HepG2 (cell line): Measurements from ENCODE around the gene MEI1. TPM values are rescaled to one million over a fixed set of nuclear protein-coding genes. Genes with fewer than 3 reads are reported as not detected.

Experiments used
- ARNT2 ChIP-seq: sonication (generic); formaldehyde crosslinking; IDR thresholded peaks from 2 replicates; pipeline ENCODE4 v1.8.0; 2022; ENCODE audit warnings: mild to moderate bottlenecking, low read depth, missing genetic modification reagents, moderate library complexity
- JDP2 ChIP-seq: sonication (generic); formaldehyde crosslinking; IDR thresholded peaks from 2 replicates; pipeline ENCODE4 v1.8.1; 2022; ENCODE audit warnings: missing genetic modification reagents, borderline replicate concordance
- KDM1A ChIP-seq: IDR thresholded peaks from 2 replicates; pipeline ENCODE4 v1.6.1; 2016; ENCODE audit warnings: missing compliant biosample characterization
- MZF1 ChIP-seq: sonication (generic); formaldehyde crosslinking; IDR thresholded peaks from 2 replicates; pipeline ENCODE4 v1.8.1; 2023; ENCODE audit warnings: mild to moderate bottlenecking, missing genetic modification reagents, borderline replicate concordance
- PAX8 ChIP-seq: sonication (generic); formaldehyde crosslinking; IDR thresholded peaks from 2 replicates; pipeline ENCODE4 v1.8.0; 2022; ENCODE audit warnings: mild to moderate bottlenecking, missing genetic modification reagents, borderline replicate concordance
- RBFOX2 ChIP-seq: fragments of 200-400 bp; formaldehyde crosslinking; IDR thresholded peaks from 2 replicates; pipeline ENCODE4 v1.6.1; 2017; ENCODE audit warnings: low read depth, mild to moderate bottlenecking, low read length
- ZBTB3 ChIP-seq: sonication (generic); formaldehyde crosslinking; IDR thresholded peaks from 2 replicates; pipeline ENCODE4 v1.4.0; 2020; ENCODE audit warnings: low read depth, mild to moderate bottlenecking, moderate library complexity, missing genetic modification reagents, borderline replicate concordance
- ZNF180 ChIP-seq: sonication (generic); formaldehyde crosslinking; IDR thresholded peaks from 2 replicates; pipeline ENCODE4 v1.4.0; 2020; ENCODE audit warnings: low read depth, missing genetic modification reagents, borderline replicate concordance
- ZNF207 ChIP-seq: fragments of 450-650 bp; IDR thresholded peaks from 2 replicates; pipeline ENCODE4 v1.6.1; 2016; ENCODE audit warnings: antibody characterized with exemption, borderline replicate concordance
- ZNF570 ChIP-seq: sonication (generic); formaldehyde crosslinking; IDR thresholded peaks from 2 replicates; pipeline ENCODE4 v1.4.0; 2020; ENCODE audit warnings: mild to moderate bottlenecking, missing genetic modification reagents, borderline replicate concordance
- ZNF746 ChIP-seq: sonication (generic); formaldehyde crosslinking; IDR thresholded peaks from 2 replicates; pipeline ENCODE4 v1.8.0; 2022; ENCODE audit warnings: mild to moderate bottlenecking, missing genetic modification reagents
- ZNF788 ChIP-seq: sonication (generic); formaldehyde crosslinking; IDR thresholded peaks from 2 replicates; pipeline ENCODE4 v1.5.0; 2020; ENCODE audit warnings: mild to moderate bottlenecking, missing genetic modification reagents, borderline replicate concordance
- ZNF891 ChIP-seq: sonication (generic); formaldehyde crosslinking; IDR thresholded peaks from 2 replicates; pipeline ENCODE4 v1.5.0; 2020; ENCODE audit warnings: mild to moderate bottlenecking, missing genetic modification reagents
- polyA plus RNA-seq, 8 experiments: library from polyadenylated mRNA; depleted of rRNA in 3 of 8; stranded (reverse) in 7 of 8; unstranded in 1 of 8; fragments of >200 nt; fragmentation: Illumina TruSeq in 4 of 8; extraction: Trizol in 4 of 8; gene quantifications; 2 replicates each; pipeline versions ENCODE4 v1.2.1 to v1.2.3, GENCODE V29; 2011 to 2016; ENCODE audit warnings: low read depth in 4 of 8, missing spikeins in 1 of 8, mixed read lengths in 1 of 8; ENCODE audit not compliant: insufficient read depth in 1 of 8
- total RNA-seq, 5 experiments: library from RNA; depleted of rRNA; stranded (reverse); fragments of >200 nt; fragmentation: Illumina TruSeq; extraction: Trizol; gene quantifications; 2 replicates each; pipeline ENCODE4 v1.2.3, GENCODE V29; 2016; ENCODE audit warnings: low read depth in 1 of 5
- TF ChIP-seq, protein P1 (sequence below): sonication (generic); formaldehyde crosslinking; IDR thresholded peaks from 2 replicates; pipeline ENCODE4 v1.4.0; 2020; ENCODE audit warnings: missing genetic modification reagents, mild to moderate bottlenecking, borderline replicate concordance
- TF ChIP-seq, protein P2 (sequence below): sonication (generic); formaldehyde crosslinking; IDR thresholded peaks from 2 replicates; pipeline ENCODE4 v1.8.0; 2022; ENCODE audit warnings: missing genetic modification reagents, low read depth, mild to moderate bottlenecking, borderline replicate concordance
- TF ChIP-seq, protein P3 (sequence below): sonication (generic); formaldehyde crosslinking; IDR thresholded peaks from 2 replicates; pipeline ENCODE4 v1.5.1; 2020; ENCODE audit warnings: missing genetic modification reagents, mild to moderate bottlenecking, borderline replicate concordance
- TF ChIP-seq, protein P4 (sequence below): sonication (generic); formaldehyde crosslinking; IDR thresholded peaks from 2 replicates; pipeline ENCODE4 v1.5.0; 2020; ENCODE audit warnings: mild to moderate bottlenecking, missing genetic modification reagents
- TF ChIP-seq, protein P5 (sequence below): sonication (generic); formaldehyde crosslinking; IDR thresholded peaks from 2 replicates; pipeline ENCODE4 v1.4.0; 2020; ENCODE audit warnings: missing genetic modification reagents
- TF ChIP-seq, protein P6 (sequence below): sonication (generic); IDR thresholded peaks from 2 replicates; pipeline ENCODE4 v1.6.1; 2016; ENCODE audit warnings: low read depth, borderline replicate concordance

The MEI1 gene
- total and polyA plus RNA-seq, 2 of the 13 experiments (the other 11 are each of a cell fraction or from before 2014, with no cell fraction given), result 0.75 to 1.9 TPM

DNA sequence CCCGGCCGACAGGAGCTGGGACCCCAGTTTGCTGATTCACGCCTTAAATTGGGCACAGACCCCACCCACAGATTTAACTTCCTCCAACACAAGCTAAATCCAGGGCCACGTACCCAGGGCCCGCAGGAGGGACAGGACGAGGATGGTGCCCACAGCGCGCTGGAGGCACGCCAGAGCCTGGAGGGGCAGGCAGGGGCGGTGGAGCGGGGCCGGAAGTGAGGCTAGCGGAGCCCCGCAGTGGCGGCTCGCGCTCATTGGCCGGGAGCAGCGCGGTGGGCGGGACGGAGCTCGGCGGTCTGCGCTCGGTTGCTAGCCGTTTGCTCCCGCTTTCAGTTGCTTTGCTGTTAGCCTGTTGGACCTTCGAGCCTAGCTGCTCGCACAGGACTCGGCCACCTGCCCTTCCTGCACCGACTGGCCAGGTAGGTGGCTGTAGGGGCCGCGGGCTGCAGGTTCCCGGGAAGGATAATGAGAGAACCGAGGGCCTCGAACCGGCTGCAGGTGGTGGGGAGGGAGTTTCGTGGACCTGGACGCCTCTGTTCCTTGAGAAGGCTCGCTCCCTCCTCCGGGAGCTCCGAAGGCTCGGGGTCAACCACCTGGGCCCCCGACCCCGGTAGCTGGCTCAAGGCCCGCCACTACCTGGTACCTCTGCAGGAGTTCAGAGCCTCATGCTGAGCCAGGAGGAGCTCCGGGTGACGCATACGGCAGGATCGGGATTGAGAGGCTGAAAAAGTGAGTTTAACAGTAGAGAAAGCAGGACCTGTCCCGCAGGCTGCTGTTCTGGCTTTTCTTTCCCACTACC is 101.2 kb downstream of the MEI1 start, which contains the start of gene CCDC134 (continued):
- TF ChIP-seq ZNF788 (peak; percentile 95; the same call in 1 of the 2 replicates), KDM1A (CRISPR knock-in tag) (no peak), ZNF746 (CRISPR knock-in tag) (0 out of 2 replicates have a peak, but pooled peaks have one; percentile 47), RBFOX2 (peak; percentile 97), ARNT2 (CRISPR knock-in tag) (peak; percentile 18; the same call in 1 of the 2 replicates), ZBTB3 (CRISPR knock-in tag) (peak; percentile 94; the same call in 1 of the 2 replicates), MZF1 (CRISPR knock-in tag) (no peak), JDP2 (no peak), PAX8 (CRISPR knock-in tag) (0 out of 2 replicates have a peak, but pooled peaks have one; percentile 66), ZNF180 (CRISPR knock-in tag) (no peak), ZNF207 (no peak), ZNF570 (CRISPR knock-in tag) (0 out of 2 replicates have a peak, but pooled peaks have one; percentile 43), ZNF891 (CRISPR knock-in tag) (no peak)
- TF ChIP-seq, protein P1, sequence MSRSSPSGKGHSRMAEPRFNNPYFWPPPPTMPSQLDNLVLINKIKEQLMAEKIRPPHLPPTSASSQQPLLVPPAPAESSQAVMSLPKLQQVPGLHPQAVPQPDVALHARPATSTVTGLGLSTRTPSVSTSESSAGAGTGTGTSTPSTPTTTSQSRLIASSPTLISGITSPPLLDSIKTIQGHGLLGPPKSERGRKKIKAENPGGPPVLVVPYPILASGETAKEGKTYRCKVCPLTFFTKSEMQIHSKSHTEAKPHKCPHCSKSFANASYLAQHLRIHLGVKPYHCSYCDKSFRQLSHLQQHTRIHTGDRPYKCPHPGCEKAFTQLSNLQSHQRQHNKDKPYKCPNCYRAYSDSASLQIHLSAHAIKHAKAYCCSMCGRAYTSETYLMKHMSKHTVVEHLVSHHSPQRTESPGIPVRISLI, result 0 out of 2 replicates have a peak, but pooled peaks have one; percentile 42
- TF ChIP-seq, protein P2, sequence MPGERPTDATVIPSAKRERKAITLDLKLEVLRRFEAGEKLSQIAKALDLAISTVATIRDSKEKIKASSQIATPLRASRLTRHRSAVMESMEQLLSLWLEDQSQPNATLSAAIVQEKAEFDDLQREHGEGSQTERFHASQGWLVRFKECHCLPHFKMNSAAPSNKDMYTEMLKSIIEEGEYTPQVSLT (CRISPR knock-in tag), result no peak
- TF ChIP-seq, protein P3, sequence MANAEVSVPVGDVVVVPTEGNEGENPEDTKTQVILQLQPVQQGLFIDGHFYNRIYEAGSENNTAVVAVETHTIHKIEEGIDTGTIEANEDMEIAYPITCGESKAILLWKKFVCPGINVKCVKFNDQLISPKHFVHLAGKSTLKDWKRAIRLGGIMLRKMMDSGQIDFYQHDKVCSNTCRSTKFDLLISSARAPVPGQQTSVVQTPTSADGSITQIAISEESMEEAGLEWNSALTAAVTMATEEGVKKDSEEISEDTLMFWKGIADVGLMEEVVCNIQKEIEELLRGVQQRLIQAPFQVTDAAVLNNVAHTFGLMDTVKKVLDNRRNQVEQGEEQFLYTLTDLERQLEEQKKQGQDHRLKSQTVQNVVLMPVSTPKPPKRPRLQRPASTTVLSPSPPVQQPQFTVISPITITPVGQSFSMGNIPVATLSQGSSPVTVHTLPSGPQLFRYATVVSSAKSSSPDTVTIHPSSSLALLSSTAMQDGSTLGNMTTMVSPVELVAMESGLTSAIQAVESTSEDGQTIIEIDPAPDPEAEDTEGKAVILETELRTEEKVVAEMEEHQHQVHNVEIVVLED (CRISPR knock-in tag), result peak; percentile 79
- TF ChIP-seq, protein P4, sequence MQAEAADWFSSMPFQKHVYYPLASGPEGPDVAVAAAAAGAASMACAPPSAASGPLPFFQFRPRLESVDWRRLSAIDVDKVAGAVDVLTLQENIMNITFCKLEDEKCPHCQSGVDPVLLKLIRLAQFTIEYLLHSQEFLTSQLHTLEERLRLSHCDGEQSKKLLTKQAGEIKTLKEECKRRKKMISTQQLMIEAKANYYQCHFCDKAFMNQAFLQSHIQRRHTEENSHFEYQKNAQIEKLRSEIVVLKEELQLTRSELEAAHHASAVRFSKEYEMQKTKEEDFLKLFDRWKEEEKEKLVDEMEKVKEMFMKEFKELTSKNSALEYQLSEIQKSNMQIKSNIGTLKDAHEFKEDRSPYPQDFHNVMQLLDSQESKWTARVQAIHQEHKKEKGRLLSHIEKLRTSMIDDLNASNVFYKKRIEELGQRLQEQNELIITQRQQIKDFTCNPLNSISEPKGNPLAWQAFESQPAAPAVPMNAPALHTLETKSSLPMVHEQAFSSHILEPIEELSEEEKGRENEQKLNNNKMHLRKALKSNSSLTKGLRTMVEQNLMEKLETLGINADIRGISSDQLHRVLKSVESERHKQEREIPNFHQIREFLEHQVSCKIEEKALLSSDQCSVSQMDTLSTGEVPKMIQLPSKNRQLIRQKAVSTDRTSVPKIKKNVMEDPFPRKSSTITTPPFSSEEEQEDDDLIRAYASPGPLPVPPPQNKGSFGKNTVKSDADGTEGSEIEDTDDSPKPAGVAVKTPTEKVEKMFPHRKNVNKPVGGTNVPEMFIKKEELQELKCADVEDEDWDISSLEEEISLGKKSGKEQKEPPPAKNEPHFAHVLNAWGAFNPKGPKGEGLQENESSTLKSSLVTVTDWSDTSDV (CRISPR knock-in tag), result peak; percentile 62
- TF ChIP-seq, protein P5, sequence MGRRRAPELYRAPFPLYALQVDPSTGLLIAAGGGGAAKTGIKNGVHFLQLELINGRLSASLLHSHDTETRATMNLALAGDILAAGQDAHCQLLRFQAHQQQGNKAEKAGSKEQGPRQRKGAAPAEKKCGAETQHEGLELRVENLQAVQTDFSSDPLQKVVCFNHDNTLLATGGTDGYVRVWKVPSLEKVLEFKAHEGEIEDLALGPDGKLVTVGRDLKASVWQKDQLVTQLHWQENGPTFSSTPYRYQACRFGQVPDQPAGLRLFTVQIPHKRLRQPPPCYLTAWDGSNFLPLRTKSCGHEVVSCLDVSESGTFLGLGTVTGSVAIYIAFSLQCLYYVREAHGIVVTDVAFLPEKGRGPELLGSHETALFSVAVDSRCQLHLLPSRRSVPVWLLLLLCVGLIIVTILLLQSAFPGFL (CRISPR knock-in tag), result no peak; the same call in 1 of the 2 replicates
- TF ChIP-seq, protein P6, sequence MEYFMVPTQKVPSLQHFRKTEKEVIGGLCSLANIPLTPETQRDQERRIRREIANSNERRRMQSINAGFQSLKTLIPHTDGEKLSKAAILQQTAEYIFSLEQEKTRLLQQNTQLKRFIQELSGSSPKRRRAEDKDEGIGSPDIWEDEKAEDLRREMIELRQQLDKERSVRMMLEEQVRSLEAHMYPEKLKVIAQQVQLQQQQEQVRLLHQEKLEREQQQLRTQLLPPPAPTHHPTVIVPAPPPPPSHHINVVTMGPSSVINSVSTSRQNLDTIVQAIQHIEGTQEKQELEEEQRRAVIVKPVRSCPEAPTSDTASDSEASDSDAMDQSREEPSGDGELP, result no peak; the same call in 1 of the 2 replicates
